Bone marrow (tissue), 2 donors: ENCODE measurements around the gene ZMYM1.
"Not testable (repeated sequence)": the region's sequence is repeated elsewhere in the genome, so short reads cannot be mapped to it uniquely, and the experiment has no call there.

Experiments used
- DNase-seq, 2 donors: peaks; one replicate each; lab custom pipeline; 2025; lab: John Stamatoyannopoulos, UW

The ZMYM1 gene

GRCh38 chr1:35076426-35076825 lies 2.8 kb upstream of the ZMYM1 start:
- not testable (repeated sequence) for DNase-seq

- no peak for DNase-seq
These were observed 1.1 kb downstream of the ZMYM1 start for GRCh38 chr1:35080171-35080854.

- DNase-seq = no peak
These were observed 6.2 kb downstream of the ZMYM1 start for GRCh38 chr1:35085421-35085820.

- DNase-seq = peak in 1 of 2 donors; percentile 69
These were observed 18.0 kb downstream of the ZMYM1 start for GRCh38 chr1:35097224-35097623.

GRCh38 chr1:35111106-35111505 lies 31.9 kb downstream of the ZMYM1 start:
- no peak for DNase-seq

- no peak for DNase-seq
These were observed 33.5 kb downstream of the ZMYM1 start for GRCh38 chr1:35112668-35113067.

GRCh38 chr1:35115459-35116383 lies 36.5 kb downstream of the ZMYM1 start:
- DNase-seq = no peak

- no peak for DNase-seq
These were observed 41.4 kb downstream of the ZMYM1 start for GRCh38 chr1:35120458-35121133.

GRCh38 chr1:35122311-35122710 lies 43.1 kb downstream of the ZMYM1 start:
- no peak for DNase-seq

GRCh38 chr1:35126546-35126945 lies 47.4 kb downstream of the ZMYM1 start:
- no peak for DNase-seq

- no peak for DNase-seq
These were observed 49.9 kb downstream of the ZMYM1 start for GRCh38 chr1:35129080-35129479.

GRCh38 chr1:35136780-35137179 lies 57.6 kb downstream of the ZMYM1 start:
- no peak for DNase-seq

- DNase-seq = not testable (repeated sequence)
These were observed 58.4 kb downstream of the ZMYM1 start for GRCh38 chr1:35137590-35137989.

- not testable (repeated sequence) for DNase-seq
These were observed 63.1 kb downstream of the ZMYM1 start for GRCh38 chr1:35142294-35142693.

- not testable (repeated sequence) for DNase-seq
These were observed 63.5 kb downstream of the ZMYM1 start for GRCh38 chr1:35142728-35143127.

GRCh38 chr1:35143737-35144508 lies 64.7 kb downstream of the ZMYM1 start:
- DNase-seq = no peak

- not testable (repeated sequence) for DNase-seq
These were observed 66.8 kb downstream of the ZMYM1 start for GRCh38 chr1:35145892-35146549.

GRCh38 chr1:35151220-35151619 lies 72.0 kb downstream of the ZMYM1 start:
- no peak for DNase-seq

GRCh38 chr1:35164893-35165292 lies 85.7 kb downstream of the ZMYM1 start:
- no peak for DNase-seq
